ENCODE measurements around the gene PREP. TPM values are rescaled to one million over a fixed set of nuclear protein-coding genes. Genes with fewer than 3 reads are reported as not detected.

PREP gene
- total and polyA plus RNA-seq, 2 experiments from 2014 or later: 27.2 to 30.3 TPM

DNA sequence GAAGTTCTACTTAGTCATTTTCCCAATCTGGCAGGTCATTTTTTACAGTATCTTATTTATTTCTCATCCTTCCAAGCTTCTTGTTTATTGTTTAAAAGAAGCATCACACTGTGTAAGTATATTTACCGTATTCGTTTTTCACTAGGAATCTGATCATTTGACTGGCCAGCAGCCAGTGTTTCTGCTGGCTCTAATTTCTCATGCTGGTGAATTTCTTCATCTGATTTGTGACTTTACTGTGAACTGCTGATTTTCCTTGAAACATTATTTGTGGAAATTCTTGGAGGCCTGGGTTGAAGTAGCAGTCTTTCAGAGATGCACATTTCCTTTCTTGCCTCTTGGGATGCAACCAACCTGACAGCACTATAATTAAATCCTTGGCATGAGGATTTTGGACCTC lies 65.9 kb downstream of the PREP start:
- WGBS (ENCODE audit: low lambda C conversion rate, missing lambda C conversion rate): 88% methylated on average over 2 of the region's 2 CpGs
- no peaks in the 10 kb centered on the region for H3K9me3 ChIP-seq (ENCODE audit: low read depth)
- H3K4me1 ChIP-seq (ENCODE audit: insufficient read depth): no peaks in the 10 kb centered on the region
- no peak for TF ChIP-seq EZH2phosphoT487 (IDR thresholded peaks at IDR 0.05; ENCODE audit: low read depth, severe bottlenecking, unreplicated experiment)
- TF ChIP-seq, protein P1, sequence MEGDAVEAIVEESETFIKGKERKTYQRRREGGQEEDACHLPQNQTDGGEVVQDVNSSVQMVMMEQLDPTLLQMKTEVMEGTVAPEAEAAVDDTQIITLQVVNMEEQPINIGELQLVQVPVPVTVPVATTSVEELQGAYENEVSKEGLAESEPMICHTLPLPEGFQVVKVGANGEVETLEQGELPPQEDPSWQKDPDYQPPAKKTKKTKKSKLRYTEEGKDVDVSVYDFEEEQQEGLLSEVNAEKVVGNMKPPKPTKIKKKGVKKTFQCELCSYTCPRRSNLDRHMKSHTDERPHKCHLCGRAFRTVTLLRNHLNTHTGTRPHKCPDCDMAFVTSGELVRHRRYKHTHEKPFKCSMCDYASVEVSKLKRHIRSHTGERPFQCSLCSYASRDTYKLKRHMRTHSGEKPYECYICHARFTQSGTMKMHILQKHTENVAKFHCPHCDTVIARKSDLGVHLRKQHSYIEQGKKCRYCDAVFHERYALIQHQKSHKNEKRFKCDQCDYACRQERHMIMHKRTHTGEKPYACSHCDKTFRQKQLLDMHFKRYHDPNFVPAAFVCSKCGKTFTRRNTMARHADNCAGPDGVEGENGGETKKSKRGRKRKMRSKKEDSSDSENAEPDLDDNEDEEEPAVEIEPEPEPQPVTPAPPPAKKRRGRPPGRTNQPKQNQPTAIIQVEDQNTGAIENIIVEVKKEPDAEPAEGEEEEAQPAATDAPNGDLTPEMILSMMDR (IDR thresholded peaks at IDR 0.05; ENCODE audit: poor library complexity): no peak
- no peak for DNase-seq (ENCODE audit: low spot score)
- H3K4me3 ChIP-seq: no peak overlapping the region
- no peak overlapping the region for H2AFZ ChIP-seq
- H3K36me3 ChIP-seq (replicated peaks; ENCODE audit: insufficient read depth, low read depth): no peaks in the 10 kb centered on the region
- H3K79me2 ChIP-seq: no peaks in the 10 kb centered on the region
- no peaks in the 10 kb centered on the region for H3K27me3 ChIP-seq
- no peak overlapping the region for H3K27ac ChIP-seq
- no peak overlapping the region for H3K4me2 ChIP-seq
- no peaks in the 10 kb centered on the region for H4K20me1 ChIP-seq (ENCODE audit: insufficient read depth, poor library complexity, severe bottlenecking)
- no peaks in the 10 kb centered on the region for H3K9me2 ChIP-seq (replicated peaks; ENCODE audit: insufficient read depth)

DNA sequence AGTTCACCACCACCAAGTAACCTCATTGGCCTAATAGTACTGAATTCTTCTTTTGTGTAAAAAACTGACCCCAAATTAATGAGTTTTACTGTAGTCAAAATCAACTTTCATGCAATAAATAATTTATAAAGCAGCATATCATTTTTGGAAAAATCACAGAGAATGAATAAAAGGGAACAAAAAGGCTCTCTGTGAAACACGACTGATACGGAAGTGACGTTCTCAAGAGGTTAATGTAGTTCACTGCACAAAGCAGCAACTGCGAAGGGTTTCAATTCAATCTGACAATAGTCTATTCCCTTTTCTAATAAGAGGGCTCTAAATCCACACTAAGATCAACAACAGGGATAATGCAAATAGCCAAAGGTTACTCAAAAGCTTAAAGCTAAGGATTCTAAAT lies 70.3 kb downstream of the PREP start:
- no peaks in the 10 kb centered on the region for H3K9me3 ChIP-seq (ENCODE audit: low read depth)
- WGBS (ENCODE audit: low lambda C conversion rate, missing lambda C conversion rate): 83% methylated on average over 4 of the region's 4 CpGs
- no peak overlapping the region for H3K27ac ChIP-seq
- no peaks in the 10 kb centered on the region for H3K4me1 ChIP-seq (ENCODE audit: insufficient read depth)
- no peaks in the 10 kb centered on the region for H3K27me3 ChIP-seq
- TF ChIP-seq EZH2phosphoT487 (IDR thresholded peaks at IDR 0.05; ENCODE audit: low read depth, severe bottlenecking, unreplicated experiment) (no peak), EZH2 (IDR thresholded peaks at IDR 0.05; ENCODE audit: borderline replicate concordance) (no peak)
- TF ChIP-seq, protein P1 (IDR thresholded peaks at IDR 0.05; ENCODE audit: poor library complexity): no peak
- H2AFZ ChIP-seq: no peak overlapping the region
- no peak overlapping the region for H3K4me3 ChIP-seq
- no peak for DNase-seq (ENCODE audit: low spot score)
- no peaks in the 10 kb centered on the region for H3K36me3 ChIP-seq (replicated peaks; ENCODE audit: insufficient read depth, low read depth)
- no peaks in the 10 kb centered on the region for H4K20me1 ChIP-seq (ENCODE audit: insufficient read depth, poor library complexity, severe bottlenecking)
- H3K4me2 ChIP-seq: no peak overlapping the region
- no peaks in the 10 kb centered on the region for H3K79me2 ChIP-seq
- H3K9me2 ChIP-seq (replicated peaks; ENCODE audit: insufficient read depth): no peaks in the 10 kb centered on the region

DNA sequence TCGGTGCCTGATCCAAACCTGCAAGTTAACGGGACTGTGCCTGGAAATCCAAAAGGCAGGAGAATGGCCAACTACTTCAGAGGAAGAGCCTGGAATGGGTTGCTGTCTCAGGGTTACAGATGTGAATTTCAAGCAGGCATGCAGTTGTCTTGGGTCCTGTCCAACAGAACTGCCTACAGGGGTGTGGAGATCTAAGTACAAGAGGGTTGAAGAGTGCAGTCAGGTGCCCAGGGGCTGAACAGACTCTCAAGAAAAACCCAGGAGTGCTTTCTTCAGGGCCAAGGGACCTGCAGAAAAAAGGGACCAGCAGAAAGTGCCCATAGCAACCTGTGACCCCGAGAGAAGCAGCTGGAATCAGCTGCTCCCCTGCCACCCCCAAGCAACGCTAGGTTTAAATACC lies 71.0 kb downstream of the PREP start:
- WGBS (ENCODE audit: low lambda C conversion rate, missing lambda C conversion rate): 97% methylated on average over 4 of the region's 4 CpGs
- TF ChIP-seq, protein P1 (IDR thresholded peaks at IDR 0.05; ENCODE audit: poor library complexity): no peak
- TF ChIP-seq EZH2 (IDR thresholded peaks at IDR 0.05; ENCODE audit: borderline replicate concordance): no peak
- no peak for TF ChIP-seq EZH2phosphoT487 (IDR thresholded peaks at IDR 0.05; ENCODE audit: low read depth, severe bottlenecking, unreplicated experiment)

DNA sequence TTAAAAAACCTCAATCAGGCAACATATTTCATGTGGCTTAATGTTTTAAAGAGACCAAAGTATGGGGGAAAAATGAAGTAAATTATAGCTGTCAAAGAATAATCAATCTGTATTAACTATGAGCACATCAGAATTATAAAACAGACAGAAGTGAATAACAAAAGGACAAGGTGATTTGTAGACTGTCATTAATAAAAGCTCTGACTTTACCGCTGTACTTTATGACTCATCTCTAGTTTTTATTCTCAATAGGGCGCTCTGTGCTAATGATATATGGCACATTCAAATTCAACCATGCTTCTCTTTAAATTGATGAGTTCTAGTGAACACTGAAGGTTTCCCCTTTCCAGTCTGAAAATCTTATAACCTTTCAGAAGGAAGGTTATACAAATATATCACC lies 72.0 kb downstream of the PREP start:
- H3K27ac ChIP-seq: no peak overlapping the region
- H3K4me1 ChIP-seq (ENCODE audit: insufficient read depth): no peaks in the 10 kb centered on the region
- H3K27me3 ChIP-seq: no peaks in the 10 kb centered on the region
- DNase-seq (ENCODE audit: low spot score): no peak
- TF ChIP-seq EZH2phosphoT487 (IDR thresholded peaks at IDR 0.05; ENCODE audit: low read depth, severe bottlenecking, unreplicated experiment): no peak
- H4K20me1 ChIP-seq (ENCODE audit: insufficient read depth, poor library complexity, severe bottlenecking): no peaks in the 10 kb centered on the region
- no peak overlapping the region for H3K4me2 ChIP-seq
- no peaks in the 10 kb centered on the region for H3K36me3 ChIP-seq (replicated peaks; ENCODE audit: insufficient read depth, low read depth)
- H2AFZ ChIP-seq: no peak overlapping the region
- no peak overlapping the region for H3K4me3 ChIP-seq
- no peaks in the 10 kb centered on the region for H3K9me2 ChIP-seq (replicated peaks; ENCODE audit: insufficient read depth)
- no peaks in the 10 kb centered on the region for H3K9me3 ChIP-seq (ENCODE audit: low read depth)
- H3K79me2 ChIP-seq: no peaks in the 10 kb centered on the region
- WGBS (ENCODE audit: low lambda C conversion rate, missing lambda C conversion rate): 94% methylated on average over 2 of the region's 2 CpGs

More for the DNA sequence above, 71.0 kb downstream of the PREP start:
- no peak for DNase-seq (ENCODE audit: low spot score)
- no peaks in the 10 kb centered on the region for H3K9me2 ChIP-seq (replicated peaks; ENCODE audit: insufficient read depth)
- H3K9me3 ChIP-seq (ENCODE audit: low read depth): no peaks in the 10 kb centered on the region
- no peaks in the 10 kb centered on the region for H3K79me2 ChIP-seq
- no peaks in the 10 kb centered on the region for H4K20me1 ChIP-seq (ENCODE audit: insufficient read depth, poor library complexity, severe bottlenecking)
- H3K36me3 ChIP-seq (replicated peaks; ENCODE audit: insufficient read depth, low read depth): no peaks in the 10 kb centered on the region
- H3K27ac ChIP-seq: no peak overlapping the region
- H3K4me3 ChIP-seq: no peak overlapping the region
- H3K4me1 ChIP-seq (ENCODE audit: insufficient read depth): no peaks in the 10 kb centered on the region
- no peak overlapping the region for H3K4me2 ChIP-seq
- no peaks in the 10 kb centered on the region for H3K27me3 ChIP-seq
- no peak overlapping the region for H2AFZ ChIP-seq
